Suprapubic skin (tissue), 4 donors: ENCODE results near the gene ZNF555.

ENCODE experiments used
- EP300 ChIP-seq: sonication (generic); formaldehyde crosslinking; IDR thresholded peaks from one replicate; pipeline ENCODE4 v1.6.1; 2017; ENCODE audit warnings: antibody characterized with exemption
- POLR2A ChIP-seq, 2 donors: fragments of 450-650 bp; IDR thresholded peaks; one replicate each; pipeline ENCODE4 v1.6.1; 2017; ENCODE audit warnings: antibody characterized with exemption in 2 of 2, mild to moderate bottlenecking in 2 of 2, moderate library complexity in 2 of 2
- POLR2AphosphoS5 ChIP-seq, 3 donors: sonication (generic); formaldehyde crosslinking; IDR thresholded peaks; one replicate each; pipeline ENCODE4 v1.6.1; 2017; ENCODE audit warnings: antibody characterized with exemption in 3 of 3
- TF ChIP-seq, protein P1 (sequence below), 2 donors: fragments of 200-600 bp in 1 of 2; fragments of 450-650 bp in 1 of 2; sonication (generic) in 1 of 2; IDR thresholded peaks; one replicate each; pipeline ENCODE4 v1.5.1; 2016 to 2019; ENCODE audit warnings: antibody characterized with exemption in 2 of 2, mild to moderate bottlenecking in 1 of 2, moderate library complexity in 1 of 2

DNA sequence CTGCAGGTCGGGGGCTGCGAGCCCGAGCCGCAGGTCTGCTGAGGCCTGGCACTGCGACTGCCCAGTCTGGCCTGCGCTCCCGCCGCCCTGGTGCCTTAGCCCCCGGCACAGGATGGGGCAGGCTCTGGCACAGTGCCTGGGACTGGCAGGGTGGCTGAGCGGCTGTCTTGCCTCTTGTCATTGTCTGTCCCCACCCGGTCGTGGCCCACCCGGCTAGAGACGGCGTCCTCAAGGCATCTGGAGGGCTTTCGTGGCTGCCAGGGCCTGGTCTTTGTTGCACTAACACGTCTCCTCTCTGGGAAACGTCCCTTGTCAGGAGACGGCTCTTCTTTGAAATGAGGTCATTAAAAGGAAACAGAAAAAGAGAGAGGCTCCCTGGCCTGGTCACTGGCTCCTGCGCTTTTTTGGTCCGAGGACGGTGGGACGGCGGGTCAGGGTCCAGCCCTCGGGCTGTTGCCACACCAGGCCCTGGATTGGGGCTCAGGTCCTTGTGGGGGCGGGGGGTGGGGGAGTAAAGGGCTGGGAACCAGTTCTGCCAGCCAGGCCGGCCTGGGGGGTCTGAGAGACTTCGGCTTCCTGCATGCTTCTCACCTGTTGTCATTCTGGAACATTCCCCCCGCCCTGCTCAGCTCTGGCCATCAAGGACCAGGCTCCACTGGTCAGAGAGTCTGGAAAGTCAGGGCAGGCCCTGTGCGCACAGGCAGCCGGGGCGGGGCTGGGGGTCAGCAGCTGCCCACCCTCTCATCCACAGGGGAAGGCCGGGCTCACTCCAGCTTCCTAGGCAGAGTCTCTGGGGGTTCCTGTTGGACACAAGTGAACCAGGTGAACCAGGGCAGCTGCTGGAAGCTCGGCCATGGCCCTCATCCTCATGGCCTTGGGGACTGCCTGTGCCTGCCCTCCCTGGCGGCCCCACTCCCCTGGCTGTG lies 27.8 kb upstream of the ZNF555 start:
- TF ChIP-seq POLR2A (IDR thresholded peaks at IDR 0.05), result no peak
- TF ChIP-seq, protein P1, sequence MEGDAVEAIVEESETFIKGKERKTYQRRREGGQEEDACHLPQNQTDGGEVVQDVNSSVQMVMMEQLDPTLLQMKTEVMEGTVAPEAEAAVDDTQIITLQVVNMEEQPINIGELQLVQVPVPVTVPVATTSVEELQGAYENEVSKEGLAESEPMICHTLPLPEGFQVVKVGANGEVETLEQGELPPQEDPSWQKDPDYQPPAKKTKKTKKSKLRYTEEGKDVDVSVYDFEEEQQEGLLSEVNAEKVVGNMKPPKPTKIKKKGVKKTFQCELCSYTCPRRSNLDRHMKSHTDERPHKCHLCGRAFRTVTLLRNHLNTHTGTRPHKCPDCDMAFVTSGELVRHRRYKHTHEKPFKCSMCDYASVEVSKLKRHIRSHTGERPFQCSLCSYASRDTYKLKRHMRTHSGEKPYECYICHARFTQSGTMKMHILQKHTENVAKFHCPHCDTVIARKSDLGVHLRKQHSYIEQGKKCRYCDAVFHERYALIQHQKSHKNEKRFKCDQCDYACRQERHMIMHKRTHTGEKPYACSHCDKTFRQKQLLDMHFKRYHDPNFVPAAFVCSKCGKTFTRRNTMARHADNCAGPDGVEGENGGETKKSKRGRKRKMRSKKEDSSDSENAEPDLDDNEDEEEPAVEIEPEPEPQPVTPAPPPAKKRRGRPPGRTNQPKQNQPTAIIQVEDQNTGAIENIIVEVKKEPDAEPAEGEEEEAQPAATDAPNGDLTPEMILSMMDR (IDR thresholded peaks at IDR 0.05), result no peak
- no peak for TF ChIP-seq EP300
- no peak for TF ChIP-seq POLR2AphosphoS5 (IDR thresholded peaks at IDR 0.05)
